Mesodermal cell (in vitro differentiated cells): Measurements from ENCODE around the gene IRF7.
A peak's percentile ranks its signal among the peaks of the same experiment; 100 is the strongest.

ENCODE experiments used
- H3K27ac ChIP-seq: 2 replicates; pipeline ENCODE4 v1.7.0; 2013; ENCODE audit warnings: mild to moderate bottlenecking, low read depth, low read length, moderate library complexity; ENCODE audit not compliant: severe bottlenecking
- H3K36me3 ChIP-seq: 2 replicates; pipeline ENCODE4 v1.7.1; 2013; ENCODE audit warnings: mild to moderate bottlenecking, low read length, moderate library complexity; ENCODE audit not compliant: control insufficient read depth, insufficient read depth
- H3K4me1 ChIP-seq: one replicate; pipeline ENCODE4 v1.7.1; 2013; ENCODE audit warnings: mild to moderate bottlenecking, low read length; ENCODE audit not compliant: insufficient read depth, control insufficient read depth, poor library complexity, severe bottlenecking
- H3K4me3 ChIP-seq: 2 replicates; pipeline ENCODE4 v1.7.0; 2013; ENCODE audit warnings: low read length, control low read depth, mild to moderate bottlenecking; ENCODE audit not compliant: insufficient read depth, poor library complexity, severe bottlenecking; ENCODE audit errors: extremely low read depth
- H3K9me3 ChIP-seq: 2 replicates; pipeline ENCODE4 v1.7.1; 2013; ENCODE audit warnings: mild to moderate bottlenecking, low read length, moderate library complexity; ENCODE audit not compliant: control insufficient read depth
- WGBS, 2 experiments: methylation state at CpG; one replicate each; pipeline ENCODE4 v1.1.5; 2013; ENCODE audit warnings: missing lambda C conversion rate in 2 of 2; ENCODE audit not compliant: insufficient coverage in 2 of 2; 5-methylcytosine and 5-hydroxymethylcytosine counted together

The IRF7 gene

GRCh38 chr11:629237-629583 lies 13.5 kb upstream of the IRF7 start:
- peak overlapping the region; percentile 59 for H3K27ac ChIP-seq
- H3K4me3 ChIP-seq: no peak overlapping the region
- H3K9me3 ChIP-seq: no peaks in the 10 kb centered on the region
- no peaks in the 10 kb centered on the region for H3K36me3 ChIP-seq
- 56 to 66% methylated on average over 6 of the region's 10 CpGs for WGBS, 2 experiments
- peaks cover 8% of the 10 kb centered on the region for H3K4me1 ChIP-seq

DNA sequence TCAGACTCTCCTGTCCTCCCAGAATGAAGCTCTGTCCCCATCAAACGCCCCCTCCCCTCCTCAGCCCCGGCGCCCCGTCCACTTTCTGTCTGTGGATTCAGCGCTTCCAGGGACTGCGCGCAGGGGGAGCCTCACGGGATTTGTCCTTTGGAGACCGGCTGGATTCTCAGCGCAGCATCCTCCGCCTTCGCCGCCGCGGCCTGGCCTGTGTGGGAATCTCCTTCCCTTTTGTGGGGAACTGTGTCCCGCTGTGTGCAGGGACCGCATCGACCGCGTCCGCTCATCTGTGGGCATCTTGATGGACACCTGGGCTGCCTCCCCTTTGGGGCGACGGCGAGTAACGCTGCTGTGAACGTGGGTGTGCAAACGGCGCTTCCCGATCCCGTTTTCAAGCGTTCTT lies 12.3 kb upstream of the IRF7 start:
- no peaks in the 10 kb centered on the region for H3K36me3 ChIP-seq
- H3K4me1 ChIP-seq: peaks cover 10% of the 10 kb centered on the region
- H3K4me3 ChIP-seq: no peak overlapping the region
- H3K27ac ChIP-seq: no peak overlapping the region
- no peaks in the 10 kb centered on the region for H3K9me3 ChIP-seq
- WGBS, 2 experiments: 91 to 96% methylated on average over 24 to 30 of the region's 31 CpGs

- 66 to 79% methylated on average over 4 of the region's 28 CpGs for WGBS, 2 experiments
Observed at GRCh38 chr11:627308-627576, 11.5 kb upstream of the IRF7 start.

GRCh38 chr11:626475-627307 lies 10.9 kb upstream of the IRF7 start, which contains the start of gene SCT:
TSS of gene SCT (minus strand) at chr11:627181. CDS start at chr11:627143, 38 bp downstream.
- 35 to 37% methylated on average over 25 to 33 of the region's 72 CpGs for WGBS, 2 experiments
- Histone ChIP-seq H3K4me3 (no peak within 1 kb of the TSS), H3K9me3 (no peaks in the 10 kb centered on the region), H3K4me1 (peaks cover 10% of the 10 kb centered on the region), H3K36me3 (no peaks in the 10 kb centered on the region), H3K27ac (no peak within 1 kb of the TSS)

More at GRCh38 chr11:627308-627576, 11.5 kb upstream of the IRF7 start:
- Histone ChIP-seq H3K4me3 (no peak overlapping the region), H3K27ac (no peak overlapping the region), H3K9me3 (no peaks in the 10 kb centered on the region), H3K36me3 (no peaks in the 10 kb centered on the region), H3K4me1 (peaks cover 10% of the 10 kb centered on the region)

DNA sequence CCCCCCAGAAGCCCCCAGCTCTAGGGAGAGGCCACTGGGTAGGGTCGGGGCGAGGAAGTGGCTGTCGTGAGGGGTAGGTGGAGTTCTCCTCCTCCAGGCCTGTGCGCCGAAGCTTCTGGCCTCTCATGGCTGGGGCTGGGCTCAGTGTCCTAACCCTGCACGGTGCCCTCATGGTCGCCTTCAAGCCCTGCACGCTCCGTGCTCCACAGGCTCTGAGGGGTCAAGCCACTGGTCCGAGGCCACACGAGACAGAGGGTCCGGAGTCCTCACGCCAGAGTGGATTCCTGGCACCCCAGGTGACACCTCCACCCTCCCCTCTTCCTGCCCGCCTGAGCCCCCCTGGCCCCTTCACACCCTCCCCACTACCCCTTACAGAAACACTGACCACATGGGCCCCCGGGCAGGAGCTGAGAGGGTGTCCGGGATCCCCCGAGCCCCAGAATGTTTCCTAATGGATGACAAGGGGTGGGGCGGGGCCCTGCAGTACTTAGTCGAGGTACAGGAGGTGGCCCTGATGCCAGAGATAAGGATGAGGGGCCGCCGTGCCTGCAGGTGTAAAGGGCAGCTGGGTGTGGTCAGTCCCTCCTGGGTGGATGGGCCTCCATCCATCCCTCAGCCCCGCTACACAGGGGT lies 10.0 kb upstream of the IRF7 start:
- H3K9me3 ChIP-seq: no peaks in the 10 kb centered on the region
- no peak overlapping the region for H3K27ac ChIP-seq
- H3K4me3 ChIP-seq: no peak overlapping the region
- no peaks in the 10 kb centered on the region for H3K36me3 ChIP-seq
- peaks cover 10% of the 10 kb centered on the region for H3K4me1 ChIP-seq
- 85 to 88% methylated on average over 16 to 17 of the region's 22 CpGs for WGBS, 2 experiments

DNA sequence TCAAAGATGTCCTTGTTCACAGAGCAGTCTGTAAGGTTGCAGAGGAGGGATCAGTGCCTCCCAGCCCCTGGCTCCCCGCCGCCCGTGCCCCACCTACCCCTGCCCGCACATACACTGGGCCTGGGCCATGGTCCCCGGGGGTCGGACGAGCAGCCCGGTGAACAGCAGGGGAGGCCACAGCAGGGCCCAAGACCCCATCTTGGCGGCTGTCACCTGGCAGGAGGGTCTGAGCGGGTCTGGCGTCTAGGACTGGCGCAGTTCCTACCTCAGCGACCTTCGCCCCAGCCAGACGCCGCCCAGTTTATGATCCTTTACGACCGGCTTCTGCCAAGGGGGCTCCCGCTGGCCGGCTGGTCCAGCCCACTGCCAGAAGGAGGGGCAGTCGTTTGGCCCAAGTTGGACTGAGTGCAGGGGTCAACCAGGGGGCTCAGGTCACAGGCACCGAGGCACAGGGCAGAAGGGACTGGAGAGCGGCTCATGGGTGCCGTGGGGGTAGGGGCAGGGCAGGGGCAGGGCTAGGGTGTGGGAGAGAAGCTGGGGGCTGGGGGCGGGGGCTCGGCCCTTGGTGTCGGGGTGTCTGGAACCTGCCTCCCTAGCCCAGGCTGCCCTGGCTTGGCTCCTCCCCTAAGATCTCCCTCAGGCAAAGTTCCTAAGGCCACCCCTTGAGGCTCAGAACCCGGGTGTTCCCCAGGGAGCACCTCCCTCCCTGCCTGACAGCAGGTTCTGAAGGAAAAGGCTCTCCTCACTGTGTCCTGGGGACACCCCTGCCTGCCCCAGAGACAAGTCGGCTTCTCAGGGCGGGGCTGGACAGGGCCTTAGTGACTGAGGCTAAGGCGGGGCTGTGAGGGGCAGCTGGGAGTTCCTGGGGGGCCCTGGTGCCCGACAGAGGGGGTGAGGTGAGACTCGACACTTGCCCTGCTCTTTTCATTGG lies 9.2 kb upstream of the IRF7 start, which contains the start of gene CDHR5:
TSS of gene CDHR5 (minus strand) at position 251 of the 931 bp plus-strand sequence. CDS start at position 198, 53 bp downstream.
- no peak within 1 kb of the TSS for H3K4me3 ChIP-seq
- 85 to 96% methylated on average over 23 to 28 of the region's 33 CpGs for WGBS, 2 experiments
- no peaks in the 10 kb centered on the region for H3K9me3 ChIP-seq
- peaks cover 10% of the 10 kb centered on the region for H3K4me1 ChIP-seq
- H3K27ac ChIP-seq: no peak within 1 kb of the TSS
- no peaks in the 10 kb centered on the region for H3K36me3 ChIP-seq

GRCh38 chr11:623999-624704 lies 8.4 kb upstream of the IRF7 start:
- 90 to 92% methylated on average over 25 of the region's 25 CpGs for WGBS, 2 experiments
- no peaks in the 10 kb centered on the region for H3K36me3 ChIP-seq
- peaks cover 8% of the 10 kb centered on the region for H3K4me1 ChIP-seq
- no peak overlapping the region for H3K27ac ChIP-seq
- H3K4me3 ChIP-seq: no peak overlapping the region
- no peaks in the 10 kb centered on the region for H3K9me3 ChIP-seq

- Histone ChIP-seq H3K4me1 (peaks cover 2% of the 10 kb centered on the region), H3K27ac (no peak overlapping the region), H3K36me3 (no peaks in the 10 kb centered on the region), H3K4me3 (no peak overlapping the region), H3K9me3 (no peaks in the 10 kb centered on the region)
- WGBS, 2 experiments: 82 to 86% methylated on average over 13 to 15 of the region's 15 CpGs
Observed at GRCh38 chr11:623349-623869, 7.7 kb upstream of the IRF7 start.

DNA sequence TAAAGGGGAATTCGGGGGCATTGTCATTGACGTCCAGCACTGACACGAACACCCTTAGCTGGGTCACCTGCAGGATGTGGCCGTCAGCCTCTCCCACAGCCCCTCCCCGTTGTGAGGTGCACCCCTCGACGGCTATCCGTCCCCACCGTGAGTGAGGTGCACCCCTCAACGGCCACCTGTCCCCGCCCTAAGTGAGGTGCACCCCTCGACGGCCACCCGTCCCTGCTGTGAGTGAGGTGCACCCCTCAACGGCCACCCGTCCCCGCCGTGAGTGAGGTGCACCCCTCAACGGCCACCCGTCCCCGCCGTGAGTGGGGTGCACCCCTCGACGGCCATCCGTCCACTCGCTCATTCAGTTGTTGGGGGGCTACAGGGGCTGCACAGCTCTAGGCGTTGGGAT lies 6.1 kb upstream of the IRF7 start:
- peaks cover 2% of the 10 kb centered on the region for H3K4me1 ChIP-seq
- no peak overlapping the region for H3K4me3 ChIP-seq
- peaks cover 5% of the 10 kb centered on the region for H3K36me3 ChIP-seq
- H3K9me3 ChIP-seq: no peaks in the 10 kb centered on the region
- 95 to 96% methylated on average over 20 to 27 of the region's 27 CpGs for WGBS, 2 experiments
- H3K27ac ChIP-seq: no peak overlapping the region
